SK-N-SH treated with all-trans-retinoic acid at 6 μM for 48 hours (cell line): Measurements from ENCODE around the gene SPACA5.

Source experiments
- ARNTL ChIP-seq: fragments of 450-650 bp; formaldehyde crosslinking; IDR thresholded peaks from 2 replicates; pipeline ENCODE4 v1.5.0; 2020; ENCODE audit warnings: low read depth, mild to moderate bottlenecking, moderate library complexity, borderline replicate concordance
- BACH2 ChIP-seq: fragments of 250-450 bp; sonication (Bioruptor Pico); IDR thresholded peaks from 2 replicates; pipeline ENCODE4 v1.9.0; 2021; ENCODE audit warnings: mild to moderate bottlenecking, borderline replicate concordance
- CREB5 ChIP-seq: fragments of 250-450 bp; sonication (Bioruptor Pico); IDR thresholded peaks from 2 replicates; pipeline ENCODE4 v1.5.1; 2020; ENCODE audit warnings: low read depth, mild to moderate bottlenecking, moderate library complexity
- GLIS3 ChIP-seq: fragments of 250-450 bp; sonication (Bioruptor Pico); IDR thresholded peaks from 2 replicates; pipeline ENCODE4 v1.5.0; 2020; ENCODE audit warnings: mild to moderate bottlenecking, moderate library complexity

- TF ChIP-seq BACH2 (CRISPR knock-in tag) = no peak
- TF ChIP-seq ARNTL = no peak
- no peak for TF ChIP-seq GLIS3 (CRISPR knock-in tag)
- TF ChIP-seq CREB5 = no peak
These were observed 14.1 kb upstream of the SPACA5 start for GRCh38 chrX:47992669-47993068.
